ENCODE data around the gene CCR7.

- TF ChIP-seq CTCF (IDR thresholded peaks at IDR 0.05) (no peak), POLR2A (IDR thresholded peaks at IDR 0.05) (no peak)
Measured at GRCh38 chr17:40580140-40580539, 14.9 kb upstream of the CCR7 start.
